Neural progenitor cell (in vitro differentiated cells): ENCODE data around the gene KLHL6. TPM values are rescaled to one million over a fixed set of nuclear protein-coding genes. Genes with fewer than 3 reads are reported as not detected.

Source experiments
- DNase-seq: peaks from one replicate; pipeline ENCODE4 v3.0.0-alpha.2; 2016; ENCODE audit warnings: low spot score
- H2AFZ ChIP-seq: fragments of 200-600 bp; sonication (generic); replicated peaks from 2 replicates; pipeline ENCODE4 v1.6.1; 2016; ENCODE audit warnings: antibody characterized with exemption
- H3F3A ChIP-seq: fragments of 200-600 bp; sonication (generic); 2 replicates; pipeline ENCODE4 v1.6.1; 2016; ENCODE audit warnings: antibody characterized with exemption, low read depth
- H3K27ac ChIP-seq: fragments of 200-600 bp; sonication (generic); 2 replicates; pipeline ENCODE4 v1.5.1; 2016; ENCODE audit warnings: mild to moderate bottlenecking
- H3K27me3 ChIP-seq: fragments of 200-600 bp; sonication (generic); 2 replicates; pipeline ENCODE4 v1.6.1; 2016; ENCODE audit warnings: mild to moderate bottlenecking, moderate library complexity
- H3K36me3 ChIP-seq: fragments of 200-600 bp; sonication (generic); 2 replicates; pipeline ENCODE4 v1.5.1; 2016
- H3K4me1 ChIP-seq: fragments of 200-600 bp; sonication (generic); 2 replicates; pipeline ENCODE4 v1.6.1; 2016; ENCODE audit warnings: mixed run types
- H3K4me2 ChIP-seq: fragments of 200-600 bp; sonication (generic); 2 replicates; pipeline ENCODE4 v1.6.1; 2016
- H3K4me3 ChIP-seq: fragments of 200-600 bp; sonication (generic); 2 replicates; pipeline ENCODE4 v1.5.1; 2016
- H3K79me2 ChIP-seq: fragments of 200-600 bp; sonication (generic); 2 replicates; pipeline ENCODE4 v1.6.1; 2016; ENCODE audit warnings: low read depth
- H3K9ac ChIP-seq: fragments of 200-600 bp; sonication (generic); 2 replicates; pipeline ENCODE4 v1.6.1; 2016
- H3K9me3 ChIP-seq: fragments of 200-600 bp; sonication (generic); 2 replicates; pipeline ENCODE4 v1.5.1; 2016; ENCODE audit warnings: low read depth
- H4K20me1 ChIP-seq: fragments of 200-600 bp; sonication (generic); 2 replicates; pipeline ENCODE4 v1.6.1; 2016; ENCODE audit warnings: low read depth
- H3K27ac Mint-ChIP-seq: 3 replicates; pipeline ENCODE4 v1.8.0; 2021; ENCODE audit warnings: mixed read lengths
- H3K27me3 Mint-ChIP-seq: 2 replicates; pipeline ENCODE4 v1.8.0; 2022; ENCODE audit warnings: low read depth, mild to moderate bottlenecking, inconsistent platforms, moderate library complexity, mixed read lengths; ENCODE audit not compliant: insufficient read depth
- H3K36me3 Mint-ChIP-seq: 3 replicates; pipeline ENCODE4 v1.8.0; 2021; ENCODE audit warnings: mixed read lengths
- H3K4me1 Mint-ChIP-seq: 3 replicates; pipeline ENCODE4 v1.8.0; 2021; ENCODE audit warnings: mixed read lengths
- H3K4me3 Mint-ChIP-seq: 3 replicates; pipeline ENCODE4 v1.8.0; 2021; ENCODE audit warnings: mild to moderate bottlenecking, moderate library complexity, mixed read lengths
- H3K9me3 Mint-ChIP-seq: 3 replicates; pipeline ENCODE4 v1.8.0; 2020; ENCODE audit warnings: mixed read lengths
- EZH2 ChIP-seq: fragments of 200-600 bp; sonication (generic); IDR thresholded peaks from 2 replicates; pipeline ENCODE4 v1.6.1; 2017; ENCODE audit warnings: antibody characterized with exemption, mild to moderate bottlenecking, moderate library complexity
- EZH2phosphoT487 ChIP-seq: fragments of 200-600 bp; sonication (generic); IDR thresholded peaks from 2 replicates; pipeline ENCODE4 v1.6.1; 2017; ENCODE audit warnings: antibody characterized with exemption
- total RNA-seq: library from RNA; depleted of rRNA; stranded (reverse); fragments of >200 nt; gene quantifications from 2 replicates; pipeline ENCODE4 v1.2.3, GENCODE V29; 2015; ENCODE audit warnings: low replicate concordance
- TF ChIP-seq, protein P1 (sequence below): fragments of 200-600 bp; sonication (generic); IDR thresholded peaks from 2 replicates; pipeline ENCODE4 v1.5.1; 2017; ENCODE audit warnings: antibody characterized with exemption, mild to moderate bottlenecking

KLHL6 gene
- total RNA-seq, 1 donor from 2014 or later, result 0.09 TPM

DNA sequence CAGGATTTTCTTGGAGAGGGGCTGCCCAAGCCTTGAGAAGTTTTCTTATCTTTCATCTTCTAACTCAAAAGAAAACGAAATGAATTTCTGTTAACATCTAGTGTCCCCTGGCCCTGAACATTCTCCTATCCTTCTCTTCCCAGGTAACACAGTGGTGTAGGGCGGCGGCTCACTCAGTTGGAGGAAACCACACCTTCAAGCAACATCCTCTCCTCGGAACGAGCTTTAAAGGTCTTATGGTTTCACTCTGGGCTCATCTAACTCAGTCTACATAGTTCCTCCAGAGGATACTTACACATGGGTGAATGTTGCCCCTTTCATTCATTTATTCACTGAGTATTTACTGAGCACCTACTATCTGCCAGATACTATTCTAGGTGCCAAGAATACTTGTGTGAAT lies 31.0 kb upstream of the KLHL6 start:
- H3F3A ChIP-seq, result no peaks in the 10 kb centered on the region
- no peaks in the 10 kb centered on the region for H3K36me3 Mint-ChIP-seq
- H3K9ac ChIP-seq, result no peak overlapping the region
- H3K27me3 Mint-ChIP-seq, result peaks cover 3% of the 10 kb centered on the region
- TF ChIP-seq, protein P1, sequence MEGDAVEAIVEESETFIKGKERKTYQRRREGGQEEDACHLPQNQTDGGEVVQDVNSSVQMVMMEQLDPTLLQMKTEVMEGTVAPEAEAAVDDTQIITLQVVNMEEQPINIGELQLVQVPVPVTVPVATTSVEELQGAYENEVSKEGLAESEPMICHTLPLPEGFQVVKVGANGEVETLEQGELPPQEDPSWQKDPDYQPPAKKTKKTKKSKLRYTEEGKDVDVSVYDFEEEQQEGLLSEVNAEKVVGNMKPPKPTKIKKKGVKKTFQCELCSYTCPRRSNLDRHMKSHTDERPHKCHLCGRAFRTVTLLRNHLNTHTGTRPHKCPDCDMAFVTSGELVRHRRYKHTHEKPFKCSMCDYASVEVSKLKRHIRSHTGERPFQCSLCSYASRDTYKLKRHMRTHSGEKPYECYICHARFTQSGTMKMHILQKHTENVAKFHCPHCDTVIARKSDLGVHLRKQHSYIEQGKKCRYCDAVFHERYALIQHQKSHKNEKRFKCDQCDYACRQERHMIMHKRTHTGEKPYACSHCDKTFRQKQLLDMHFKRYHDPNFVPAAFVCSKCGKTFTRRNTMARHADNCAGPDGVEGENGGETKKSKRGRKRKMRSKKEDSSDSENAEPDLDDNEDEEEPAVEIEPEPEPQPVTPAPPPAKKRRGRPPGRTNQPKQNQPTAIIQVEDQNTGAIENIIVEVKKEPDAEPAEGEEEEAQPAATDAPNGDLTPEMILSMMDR, result no peak
- no peak for TF ChIP-seq EZH2
- no peak for TF ChIP-seq EZH2phosphoT487
- peaks cover 19% of the 10 kb centered on the region for H3K4me1 ChIP-seq
- peaks cover 19% of the 10 kb centered on the region for H3K4me1 Mint-ChIP-seq
- H2AFZ ChIP-seq, result no peak overlapping the region
- no peaks in the 10 kb centered on the region for H3K27me3 ChIP-seq
- H3K27ac Mint-ChIP-seq, result no peak overlapping the region
- H3K36me3 ChIP-seq, result no peaks in the 10 kb centered on the region
- no peak overlapping the region for H3K4me2 ChIP-seq
- no peak overlapping the region for H3K27ac ChIP-seq
- H3K79me2 ChIP-seq, result no peaks in the 10 kb centered on the region
- no peaks in the 10 kb centered on the region for H3K9me3 ChIP-seq
- no peak for DNase-seq
- no peak overlapping the region for H3K4me3 Mint-ChIP-seq
- H4K20me1 ChIP-seq, result no peaks in the 10 kb centered on the region
- no peaks in the 10 kb centered on the region for H3K9me3 Mint-ChIP-seq
- H3K4me3 ChIP-seq, result no peak overlapping the region

DNA sequence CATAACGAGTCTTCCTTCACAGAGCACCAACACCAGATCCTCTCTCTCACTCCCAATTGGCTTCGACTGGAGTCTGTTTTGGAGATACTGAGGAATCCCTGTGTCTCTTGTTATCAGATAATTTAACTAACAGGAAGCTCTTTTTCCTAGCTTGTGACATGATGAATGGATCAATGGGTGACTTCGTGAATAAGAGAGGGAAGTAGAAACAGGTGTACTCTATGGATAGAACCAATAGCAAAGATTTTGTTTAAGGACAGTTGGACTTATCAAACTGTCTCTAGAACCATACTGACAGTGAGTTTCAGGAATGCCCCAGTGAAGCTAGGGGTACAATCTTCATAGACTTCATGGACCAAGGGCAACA lies 29.4 kb upstream of the KLHL6 start:
- Histone ChIP-seq H3K4me3 (no peak overlapping the region), H3K4me2 (no peak overlapping the region), H3K27ac (no peak overlapping the region), H3F3A (no peaks in the 10 kb centered on the region), H4K20me1 (no peaks in the 10 kb centered on the region), H3K36me3 (no peaks in the 10 kb centered on the region), H3K79me2 (no peaks in the 10 kb centered on the region), H3K9me3 (no peaks in the 10 kb centered on the region), H3K27me3 (no peaks in the 10 kb centered on the region), H3K9ac (no peak overlapping the region), H3K4me1 (peaks cover 19% of the 10 kb centered on the region), H2AFZ (no peak overlapping the region)
- H3K4me3 Mint-ChIP-seq, result no peak overlapping the region
- H3K27me3 Mint-ChIP-seq, result peaks cover 2% of the 10 kb centered on the region
- H3K27ac Mint-ChIP-seq, result no peak overlapping the region
- H3K36me3 Mint-ChIP-seq, result no peaks in the 10 kb centered on the region
- H3K4me1 Mint-ChIP-seq, result peaks cover 19% of the 10 kb centered on the region
- no peaks in the 10 kb centered on the region for H3K9me3 Mint-ChIP-seq
- TF ChIP-seq, protein P1, result no peak
- TF ChIP-seq EZH2phosphoT487 (no peak), EZH2 (no peak)
- DNase-seq, result no peak

DNA sequence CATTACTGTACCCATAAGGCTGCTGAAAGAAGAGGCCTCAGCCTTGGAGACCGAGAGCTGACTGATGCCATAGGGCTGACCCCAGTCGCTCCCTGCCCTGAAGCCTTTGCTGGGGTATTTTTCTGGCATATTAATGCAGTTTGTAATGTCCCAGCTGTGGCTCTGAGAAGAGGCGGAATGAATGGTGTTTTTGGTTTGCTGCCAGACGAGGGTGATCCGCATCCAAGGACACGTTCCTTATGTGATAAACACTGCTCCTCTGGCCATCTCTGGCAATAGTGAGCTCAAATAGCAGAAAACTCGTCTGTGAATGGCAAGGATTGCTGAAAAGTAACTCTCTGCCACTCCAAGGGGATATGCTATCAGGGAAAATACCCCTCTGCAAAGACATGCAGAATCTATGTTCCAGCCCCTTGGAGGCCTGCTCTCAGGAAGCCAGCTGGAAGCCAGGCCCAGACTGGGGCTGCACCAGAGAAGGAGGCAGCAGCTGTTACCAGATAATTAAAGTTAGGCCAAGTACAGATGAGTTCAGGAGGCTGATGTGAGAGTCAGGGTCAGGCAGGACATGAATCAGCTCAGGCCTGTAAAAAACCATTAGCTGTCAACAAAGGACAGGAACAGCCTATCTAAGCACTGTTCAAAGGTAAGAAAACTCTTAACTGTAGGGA lies 28.9 kb upstream of the KLHL6 start:
- no peaks in the 10 kb centered on the region for H3K36me3 ChIP-seq
- DNase-seq, result no peak
- H3K4me3 ChIP-seq, result no peak overlapping the region
- Mint-ChIP-seq H3K36me3 (no peaks in the 10 kb centered on the region), H3K4me1 (peaks cover 19% of the 10 kb centered on the region), H3K27ac (no peak overlapping the region), H3K4me3 (no peak overlapping the region), H3K9me3 (no peaks in the 10 kb centered on the region), H3K27me3 (peaks cover 2% of the 10 kb centered on the region)
- no peaks in the 10 kb centered on the region for H3F3A ChIP-seq
- H3K4me1 ChIP-seq, result peaks cover 19% of the 10 kb centered on the region
- TF ChIP-seq EZH2phosphoT487, result no peak
- TF ChIP-seq, protein P1, result no peak
- no peak overlapping the region for H3K27ac ChIP-seq
- H3K27me3 ChIP-seq, result no peaks in the 10 kb centered on the region
- H2AFZ ChIP-seq, result peak overlapping the region; percentile 56
- H3K79me2 ChIP-seq, result no peaks in the 10 kb centered on the region
- H3K9ac ChIP-seq, result no peak overlapping the region
- no peaks in the 10 kb centered on the region for H3K9me3 ChIP-seq
- H4K20me1 ChIP-seq, result no peaks in the 10 kb centered on the region
- no peak overlapping the region for H3K4me2 ChIP-seq
